CD4-positive, alpha-beta memory T cell (primary cell): ENCODE measurements around the gene LTBP4. TPM values are rescaled to one million over a fixed set of nuclear protein-coding genes. Genes with fewer than 3 reads are reported as not detected.
A peak's percentile ranks its signal among the peaks of the same experiment; 100 is the strongest.

ENCODE experiments used
- CTCF ChIA-PET: fragments of 350-600 bp; sonication (Branson Sonifier 250); formaldehyde crosslinking; loops from one replicate; lab custom pipeline; 2021; ENCODE audit warnings: inconsistent platforms; ENCODE audit not compliant: partially characterized antibody; lab: Charles Lee
- POLR2A ChIA-PET: fragments of 350-600 bp; sonication (Branson Sonifier 250); formaldehyde crosslinking; loops from one replicate; lab custom pipeline; 2021; ENCODE audit not compliant: partially characterized antibody; lab: Charles Lee
- DNase-seq, 5 donors: peaks; one replicate each; pipeline versions ENCODE4 v3.0.0 to v3.0.0-alpha.2; 2020 to 2022; ENCODE audit warnings: mixed read lengths in 1 of 5
- H3K27ac ChIP-seq: one replicate; pipeline ENCODE4 v1.7.0; 2013; ENCODE audit warnings: low read depth, low read length
- H3K27me3 ChIP-seq: 2 replicates; pipeline ENCODE4 v1.7.0; 2013; ENCODE audit warnings: mild to moderate bottlenecking, low read length, moderate library complexity; ENCODE audit not compliant: insufficient read depth
- H3K36me3 ChIP-seq: 2 replicates; pipeline ENCODE4 v1.7.0; 2013; ENCODE audit warnings: mild to moderate bottlenecking, low read length, moderate library complexity; ENCODE audit not compliant: insufficient read depth
- H3K4me1 ChIP-seq: 2 replicates; pipeline ENCODE4 v1.7.0; 2013; ENCODE audit warnings: mild to moderate bottlenecking, low read length, moderate library complexity; ENCODE audit not compliant: insufficient read depth
- H3K4me3 ChIP-seq, 2 donors: one replicate each; pipeline ENCODE4 v1.7.0; 2013; ENCODE audit warnings: low read length in 2 of 2, mild to moderate bottlenecking in 1 of 2
- H3K9me3 ChIP-seq, 2 donors: one replicate each; pipeline ENCODE4 v1.7.0; 2013; ENCODE audit warnings: low read length in 2 of 2, control low read depth in 1 of 2; ENCODE audit not compliant: control insufficient read depth in 1 of 2
- H3K27ac Mint-ChIP-seq, 7 donors: one replicate each; pipeline ENCODE4 v1.8.0; 2020 to 2021; ENCODE audit warnings: mixed read lengths in 7 of 7, mild to moderate bottlenecking in 6 of 7, inconsistent platforms in 3 of 7, moderate library complexity in 3 of 7
- H3K27me3 Mint-ChIP-seq, 2 donors: one replicate each; pipeline ENCODE4 v1.8.0; 2020 to 2021; ENCODE audit warnings: mixed read lengths in 2 of 2
- H3K36me3 Mint-ChIP-seq, 2 donors: one replicate each; pipeline ENCODE4 v1.8.0; 2020 to 2021; ENCODE audit warnings: mixed read lengths in 2 of 2, inconsistent platforms in 1 of 2, mild to moderate bottlenecking in 1 of 2
- H3K4me1 Mint-ChIP-seq, 4 donors: one replicate each; pipeline ENCODE4 v1.8.0; 2020 to 2021; ENCODE audit warnings: mixed read lengths in 4 of 4, mild to moderate bottlenecking in 1 of 4
- H3K4me3 Mint-ChIP-seq, 8 donors: one replicate each; pipeline ENCODE4 v1.8.0; 2020 to 2021; ENCODE audit warnings: mixed read lengths in 8 of 8, mild to moderate bottlenecking in 7 of 8, moderate library complexity in 6 of 8, inconsistent platforms in 3 of 8
- H3K9me3 Mint-ChIP-seq, 8 donors: one replicate each; pipeline ENCODE4 v1.8.0; 2020 to 2021; ENCODE audit warnings: mixed read lengths in 8 of 8, mild to moderate bottlenecking in 5 of 8, inconsistent platforms in 3 of 8, moderate library complexity in 1 of 8
- intact Hi-C: fragments of 100-400 bp; cut with micrococcal nuclease; formaldehyde crosslinking; loops from one replicate; pipeline ENCODE4 v1.15.1; 2023
- polyA plus RNA-seq, 2 donors: library from polyadenylated mRNA; unstranded; fragments of 300-500 nt; fragmentation: Illumina TruSeq; gene quantifications; one replicate each; pipeline ENCODE4 v1.2.3, GENCODE V29; 2021
- total RNA-seq, 2 experiments: library from RNA; stranded (reverse); gene quantifications; one replicate each; pipeline ENCODE4 v1.2.3, GENCODE V29; 2021

LTBP4 gene
- total and polyA plus RNA-seq, 4 experiments from 2014 or later = 26.0 to 158 (median 103) TPM

DNA sequence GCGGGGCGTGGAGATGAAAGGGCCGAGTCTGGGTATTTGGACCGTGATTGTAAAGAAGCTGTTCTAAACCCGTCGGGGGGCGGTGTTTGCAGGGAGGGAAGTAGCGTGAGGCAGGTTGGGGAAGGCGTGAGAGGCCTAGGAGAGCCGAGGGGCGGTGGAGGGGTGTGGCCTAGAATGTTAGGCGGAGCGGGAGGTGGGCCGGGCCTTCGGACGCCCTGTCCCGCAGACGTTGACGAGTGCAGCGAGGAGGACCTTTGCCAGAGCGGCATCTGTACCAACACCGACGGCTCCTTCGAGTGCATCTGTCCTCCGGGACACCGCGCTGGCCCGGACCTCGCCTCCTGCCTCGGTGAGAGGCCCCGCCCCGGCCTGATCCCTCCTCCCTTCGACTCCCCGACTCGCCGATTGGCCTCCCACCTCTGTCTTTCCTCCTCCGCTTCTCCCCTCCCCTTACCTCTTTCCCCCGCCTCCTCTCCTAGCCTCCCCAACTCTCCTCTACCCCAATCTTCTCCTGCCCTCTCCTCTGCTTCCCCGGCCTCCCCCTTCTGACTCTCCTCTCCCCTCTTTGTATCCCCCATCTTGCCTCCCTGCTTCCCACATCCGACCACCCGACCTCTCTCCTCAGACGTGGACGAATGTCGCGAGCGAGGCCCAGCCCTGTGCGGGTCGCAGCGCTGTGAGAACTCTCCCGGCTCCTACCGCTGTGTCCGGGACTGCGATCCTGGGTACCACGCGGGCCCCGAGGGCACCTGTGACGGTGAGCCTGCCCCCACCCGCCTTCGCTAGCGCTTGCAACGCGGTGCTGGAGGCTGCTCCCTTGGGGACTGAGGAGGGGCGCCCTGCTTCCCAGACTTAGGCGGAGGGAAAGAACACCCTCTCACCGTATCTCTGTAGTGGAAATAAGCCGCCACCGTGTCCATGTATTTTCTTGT, 12.8 kb downstream of the LTBP4 start:
- Histone ChIP-seq H3K27me3 (no peaks in the 10 kb centered on the region), H3K36me3 (no peaks in the 10 kb centered on the region), H3K4me3 (peak overlapping the region; percentile 85 to 93), H3K4me1 (peaks cover 67% of the 10 kb centered on the region), H3K9me3 (no peaks in the 10 kb centered on the region), H3K27ac (peak overlapping the region; percentile 66)
- Mint-ChIP-seq H3K36me3 (peaks cover 3 to 14% of the 10 kb centered on the region in 2 donors), H3K4me1 (peaks cover 35 to 64% (median 49%) of the 10 kb centered on the region in 4 donors), H3K9me3 (no peaks in the 10 kb centered on the region), H3K27ac (peak overlapping the region; percentile 95 to 98 (median 97)), H3K27me3 (no peaks in the 10 kb centered on the region), H3K4me3 (peak overlapping the region; percentile 92 to 97 (median 96))
- ChIA-PET POLR2A (interaction anchor here (0.9 to 4.6 kb wide), 4 partner anchors 9 to 751 kb away, joined by 3 to 94 read pairs (median 4); partner anchors contain the start of genes B9D2 and BLVRB), CTCF (interaction anchor here (1.2 to 4.4 kb wide), 5 partner anchors 8 to 21 kb away, joined by 4 to 30 read pairs (median 6); partner anchors contain the start of gene LTBP4)
- peak; percentile 82 to 89 (median 84) for DNase-seq
- intact Hi-C loops = loop anchor here (1.0 to 5.0 kb wide), 5 partner anchors 9 to 327 kb away; partner anchors contain the start of genes AKT2, COQ8B, ITPKC and LTBP4

DNA sequence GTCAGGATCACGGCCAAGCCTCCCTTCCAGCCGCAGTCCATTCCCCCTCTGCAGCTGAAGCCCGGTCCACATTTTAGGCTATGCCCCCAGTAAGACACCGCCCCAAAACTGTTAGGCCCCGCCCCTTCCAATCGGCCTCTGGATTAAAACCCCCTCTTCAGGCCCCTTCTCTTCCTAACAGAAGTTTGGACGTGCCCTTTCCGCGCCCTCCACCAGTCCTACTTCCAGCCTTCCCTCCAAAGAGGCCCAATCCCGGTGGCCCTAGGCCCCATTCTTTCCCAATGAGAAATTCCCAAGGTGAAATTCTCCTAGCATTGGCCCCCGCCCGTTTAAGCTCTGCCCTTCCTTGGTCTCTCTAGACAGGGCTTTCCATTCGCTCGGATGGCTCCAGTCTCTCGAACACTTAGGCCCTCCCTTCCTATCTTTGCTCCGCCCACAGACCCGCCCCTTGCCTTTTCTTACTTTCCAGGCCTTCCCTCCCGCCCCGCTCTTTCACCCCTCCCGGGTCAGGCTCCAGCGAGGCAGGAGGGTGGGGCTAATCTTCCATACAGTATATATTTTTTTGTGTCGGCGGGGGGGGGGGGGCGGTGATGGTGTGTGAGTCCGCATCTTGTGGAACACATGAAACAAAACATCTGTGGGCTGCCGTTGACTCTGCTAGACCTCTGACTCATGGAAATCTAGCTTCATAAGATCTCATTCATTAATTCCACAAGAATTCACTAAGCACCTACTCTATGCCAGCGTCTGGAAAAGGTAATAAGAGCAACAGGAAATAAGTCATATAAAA, 13.6 kb downstream of the LTBP4 start:
- Mint-ChIP-seq H3K4me3 (peak overlapping the region; percentile 92 to 97 (median 96)), H3K27me3 (no peaks in the 10 kb centered on the region), H3K27ac (peak overlapping the region; percentile 93 to 98 (median 96)), H3K9me3 (no peaks in the 10 kb centered on the region), H3K4me1 (peaks cover 31 to 59% (median 45%) of the 10 kb centered on the region in 4 donors), H3K36me3 (peaks cover 6 to 21% of the 10 kb centered on the region in 2 donors)
- Histone ChIP-seq H3K36me3 (peaks cover 6% of the 10 kb centered on the region), H3K27me3 (no peaks in the 10 kb centered on the region), H3K4me3 (peak overlapping the region; percentile 85 to 93), H3K4me1 (peaks cover 60% of the 10 kb centered on the region), H3K9me3 (no peaks in the 10 kb centered on the region), H3K27ac (peak overlapping the region; percentile 66)
- ChIA-PET CTCF (interaction anchor here (0.5 to 4.4 kb wide), 4 partner anchors 9 to 24 kb away, joined by 3 to 30 read pairs (median 5); no protein-coding TSS in a partner anchor), POLR2A (interaction anchor here (1.2 to 4.6 kb wide), 3 partner anchors 10 to 649 kb away, joined by 3 to 94 read pairs (median 4); no protein-coding TSS in a partner anchor)
- peak; percentile 61 to 90 (median 62) for DNase-seq
- intact Hi-C loops = loop anchor here (2.0 to 5.0 kb wide), 4 partner anchors 14 to 328 kb away; partner anchors contain the start of genes AKT2, COQ8B, ITPKC and LTBP4

DNA sequence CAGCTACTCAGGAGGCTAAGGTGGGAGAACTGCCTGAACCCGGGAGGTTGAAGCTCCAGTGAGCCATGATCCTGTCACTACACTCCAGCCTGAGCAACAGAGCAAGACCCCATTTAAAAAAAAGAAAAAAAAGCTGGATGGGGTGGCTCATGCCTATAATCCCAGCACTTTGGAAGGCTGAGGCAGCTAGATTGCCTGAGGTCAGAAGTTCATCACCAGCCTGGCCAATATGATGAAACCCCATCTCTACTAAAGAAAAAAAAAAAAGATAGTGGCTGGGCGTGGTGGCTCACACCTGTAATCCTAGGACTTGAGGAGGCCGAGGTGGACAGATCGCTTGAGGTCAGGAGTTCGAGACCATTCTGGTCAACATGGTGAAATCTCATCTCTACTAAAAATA, 15.0 kb downstream of the LTBP4 start:
- Histone ChIP-seq H3K36me3 (peaks cover 9% of the 10 kb centered on the region), H3K4me3 (no peak overlapping the region), H3K4me1 (peaks cover 46% of the 10 kb centered on the region), H3K27me3 (no peaks in the 10 kb centered on the region), H3K9me3 (no peaks in the 10 kb centered on the region), H3K27ac (no peak overlapping the region)
- Mint-ChIP-seq H3K9me3 (no peaks in the 10 kb centered on the region), H3K27ac (peak overlapping the region in 2 of 7 donors; percentile 80 to 96), H3K36me3 (peaks cover 11 to 24% of the 10 kb centered on the region in 2 donors), H3K27me3 (no peaks in the 10 kb centered on the region), H3K4me3 (no peak overlapping the region), H3K4me1 (peaks cover 20 to 46% (median 33%) of the 10 kb centered on the region in 4 donors)
- CTCF ChIA-PET = interaction anchor here (1.3 to 4.4 kb wide), 4 partner anchors 12 to 19 kb away, joined by 5 to 30 read pairs (median 6); partner anchors contain the start of gene LTBP4
- intact Hi-C loops = no loop called here
- POLR2A ChIA-PET = interaction anchor here (4.6 kb wide), 1 partner anchor 11 kb away, joined by 94 read pairs; no protein-coding TSS in a partner anchor
- DNase-seq = no peak

DNA sequence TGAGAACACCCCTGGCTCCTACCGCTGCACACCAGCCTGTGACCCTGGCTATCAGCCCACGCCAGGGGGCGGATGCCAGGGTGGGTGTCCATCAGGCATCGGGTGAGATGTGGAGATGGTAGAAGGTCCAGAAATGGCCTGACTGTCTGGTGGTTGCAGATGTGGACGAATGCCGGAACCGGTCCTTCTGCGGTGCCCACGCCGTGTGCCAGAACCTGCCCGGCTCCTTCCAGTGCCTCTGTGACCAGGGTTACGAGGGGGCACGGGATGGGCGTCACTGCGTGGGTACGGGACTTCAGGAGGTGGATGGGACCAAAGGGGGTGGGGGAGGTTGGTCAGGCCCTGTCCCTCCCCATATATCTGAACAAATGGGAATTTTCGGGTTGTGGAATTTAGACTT, 15.8 kb downstream of the LTBP4 start:
- peaks cover 38% of the 10 kb centered on the region for H3K4me1 ChIP-seq
- Mint-ChIP-seq H3K9me3 (no peaks in the 10 kb centered on the region), H3K27ac (no peak overlapping the region), H3K4me1 (peaks cover 19 to 39% (median 29%) of the 10 kb centered on the region in 4 donors), H3K4me3 (no peak overlapping the region), H3K27me3 (no peaks in the 10 kb centered on the region), H3K36me3 (peaks cover 14 to 30% of the 10 kb centered on the region in 2 donors)
- H3K4me3 ChIP-seq = no peak overlapping the region
- no peaks in the 10 kb centered on the region for H3K27me3 ChIP-seq
- H3K27ac ChIP-seq = no peak overlapping the region
- ChIA-PET CTCF (interaction anchor here (1.3 to 4.4 kb wide), 3 partner anchors 13 to 18 kb away, joined by 5 to 30 read pairs (median 5); no protein-coding TSS in a partner anchor), POLR2A (interaction anchor here (4.6 kb wide), 1 partner anchor 12 kb away, joined by 94 read pairs; no protein-coding TSS in a partner anchor)
- no peak for DNase-seq
- intact Hi-C loops = no loop called here
- no peaks in the 10 kb centered on the region for H3K9me3 ChIP-seq
- H3K36me3 ChIP-seq = peaks cover 14% of the 10 kb centered on the region

DNA sequence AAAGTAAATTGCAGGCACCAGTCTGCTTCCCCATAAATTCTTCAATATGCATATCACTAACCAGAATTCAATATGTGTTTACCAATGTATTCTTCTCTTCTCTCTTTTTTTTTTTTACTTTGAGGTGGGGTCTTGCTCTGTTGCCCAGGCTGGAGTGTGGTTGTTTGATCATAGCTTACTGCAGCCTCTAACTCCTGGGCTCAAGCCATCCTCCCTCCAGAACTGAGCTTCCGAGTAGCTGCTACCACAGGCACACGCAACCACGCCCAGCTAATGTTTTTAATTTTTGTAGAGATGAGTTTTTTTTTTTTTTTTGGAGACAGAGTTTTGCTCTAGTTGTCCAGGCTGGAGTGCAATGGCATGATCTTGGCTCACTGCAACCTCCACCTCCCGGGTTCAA, 16.8 kb downstream of the LTBP4 start:
- POLR2A ChIA-PET = interaction anchor here (0.7 kb wide), 1 partner anchor 13 kb away, joined by 5 read pairs; no protein-coding TSS in a partner anchor
- intact Hi-C loops = no loop called here
- H3K9me3 ChIP-seq = no peaks in the 10 kb centered on the region

More for the DNA sequence above, 16.8 kb downstream of the LTBP4 start:
- H3K36me3 ChIP-seq = peaks cover 14% of the 10 kb centered on the region
- CTCF ChIA-PET = interaction anchor here (0.5 to 5.1 kb wide), 3 partner anchors 11 to 199 kb away, joined by 3 to 47 read pairs (median 6); no protein-coding TSS in a partner anchor
- DNase-seq = no peak
- Mint-ChIP-seq H3K4me3 (no peak overlapping the region), H3K36me3 (peaks cover 22 to 33% of the 10 kb centered on the region in 2 donors), H3K27me3 (no peaks in the 10 kb centered on the region), H3K27ac (peak overlapping the region in 1 of 7 donors; percentile 30), H3K4me1 (peaks cover 11 to 29% (median 20%) of the 10 kb centered on the region in 4 donors), H3K9me3 (no peaks in the 10 kb centered on the region)
- no peak overlapping the region for H3K4me3 ChIP-seq
- H3K27ac ChIP-seq = no peak overlapping the region
- H3K27me3 ChIP-seq = no peaks in the 10 kb centered on the region
- peaks cover 29% of the 10 kb centered on the region for H3K4me1 ChIP-seq
